Spleen (tissue), 7 donors: ENCODE results near the gene AADACL3.
"Not testable (repeated sequence)": the region's sequence is repeated elsewhere in the genome, so short reads cannot be mapped to it uniquely, and the experiment has no call there.

Experiments used
- CTCF ChIP-seq, 11 experiments: fragments of 200-600 bp in 7 of 11; fragments of 450-650 bp in 4 of 11; sonication (generic) in 4 of 11; IDR thresholded peaks in 8 of 11; conservative IDR thresholded peaks in 3 of 11; 1 replicate in 7 of 11; 2 replicates in 4 of 11; pipeline versions ENCODE4 v1.4.0 to v1.8.0; 2016 to 2021; ENCODE audit warnings: antibody characterized with exemption in 11 of 11, inconsistent platforms in 4 of 11, mild to moderate bottlenecking in 1 of 11
- POLR2A ChIP-seq, 3 donors: fragments of 450-650 bp; IDR thresholded peaks; one replicate each; pipeline ENCODE4 v1.5.1; 2017; ENCODE audit warnings: antibody characterized with exemption in 3 of 3, mild to moderate bottlenecking in 1 of 3
- POLR2AphosphoS5 ChIP-seq, 3 donors: sonication (generic); formaldehyde crosslinking; IDR thresholded peaks; one replicate each; pipeline ENCODE4 v1.5.1; 2017; ENCODE audit warnings: antibody characterized with exemption in 3 of 3
- donor health status: DM: no; HTN: no; CAD: no; lungs with moderate emphysema.
- donor health status: DM: no; HTN: no; CAD: no.
- donor health status: DM: no; HTN: no; CAD: no.

DNA sequence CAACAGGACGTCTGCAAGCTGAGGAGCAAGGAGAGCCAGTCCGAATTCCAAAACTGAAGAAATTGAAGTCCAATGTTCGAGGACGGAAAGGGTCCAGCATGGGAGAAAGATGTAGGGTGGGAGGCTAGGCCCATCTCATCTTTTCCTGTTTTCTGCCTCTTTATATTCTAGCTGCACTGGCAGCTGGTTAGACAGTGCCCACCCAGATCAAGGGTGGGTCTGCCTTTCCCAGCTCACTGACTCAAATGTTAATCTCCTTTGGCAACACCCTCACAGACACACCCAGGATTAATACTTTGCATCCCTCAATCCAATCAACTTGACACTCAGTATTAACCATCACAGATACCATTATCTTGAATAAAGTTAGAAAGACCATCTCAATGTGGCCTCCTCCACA is 39.8 kb upstream of the AADACL3 start:
- not testable (repeated sequence) for TF ChIP-seq CTCF (IDR thresholded peaks at IDR 0.05 in 8 of 11, conservative IDR thresholded peaks at IDR 0.05 in 3 of 11); POLR2AphosphoS5 (IDR thresholded peaks at IDR 0.05); POLR2A (IDR thresholded peaks at IDR 0.05)
